Muscle of leg (tissue), 16 donors: ENCODE data around the gene PDILT. TPM values are rescaled to one million over a fixed set of nuclear protein-coding genes. Genes with fewer than 3 reads are reported as not detected.
"Not testable (repeated sequence)": the region's sequence is repeated elsewhere in the genome, so short reads cannot be mapped to it uniquely, and the experiment has no call there.

Experiments used
- DNase-seq: peaks from one replicate; pipeline ENCODE4 v3.0.0; 2013
- H3K27ac ChIP-seq: one replicate; pipeline ENCODE4 v1.5.1; 2013; ENCODE audit warnings: mild to moderate bottlenecking, low read length, control low read depth
- H3K27me3 ChIP-seq: one replicate; pipeline ENCODE4 v1.6.1; 2013; ENCODE audit warnings: low read length; ENCODE audit not compliant: control insufficient read depth, insufficient read depth
- H3K36me3 ChIP-seq: one replicate; pipeline ENCODE4 v1.6.1; 2013; ENCODE audit warnings: low read length; ENCODE audit not compliant: control insufficient read depth, insufficient read depth
- H3K4me1 ChIP-seq: one replicate; pipeline ENCODE4 v1.6.1; 2013; ENCODE audit warnings: low read length; ENCODE audit not compliant: control insufficient read depth, insufficient read depth
- H3K4me3 ChIP-seq: one replicate; pipeline ENCODE4 v1.5.1; 2013; ENCODE audit warnings: low read length, control low read depth
- H3K9me3 ChIP-seq: replicated peaks from 2 replicates; pipeline ENCODE4 v1.6.1; 2013; ENCODE audit warnings: low read depth, low read length; ENCODE audit not compliant: control insufficient read depth
- WGBS: methylation state at CpG from one replicate; pipeline ENCODE4 v1.1.5; 2013; ENCODE audit warnings: missing lambda C conversion rate; ENCODE audit not compliant: insufficient coverage; 5-methylcytosine and 5-hydroxymethylcytosine counted together
- long read RNA-seq, 11 donors: transcript quantifications; one replicate each; lab custom pipeline, GENCODE V29; 2026
- polyA plus RNA-seq, 8 donors: library from polyadenylated mRNA; unstranded; fragments of 120-200 nt; gene quantifications; one replicate each; pipeline versions ENCODE4 v1.2.1 to v1.2.3, GENCODE V29; 2013; ENCODE audit warnings: inconsistent platforms in 1 of 8, low replicate concordance in 1 of 8; ENCODE audit not compliant: insufficient read length in 8 of 8, insufficient read depth in 1 of 8
- total RNA-seq: library from RNA; stranded (reverse); fragments of 120-200 nt; gene quantifications from one replicate; pipeline ENCODE4 v1.2.4, GENCODE V29; 2013

The PDILT gene
- not detected for total RNA-seq
- not detected for polyA plus RNA-seq
- long read RNA-seq, donor 1: 0 reads
- long read RNA-seq, donor 2: 0 reads
- long read RNA-seq, donor 3: 0 reads
- long read RNA-seq, donor 4: 0 reads
- long read RNA-seq, donor 5: 0 reads
- long read RNA-seq, donor 6: 0 reads
- long read RNA-seq, donor 7: 0 reads
- long read RNA-seq, donor 8: 0 reads
- long read RNA-seq, donor 9: 0 reads
- long read RNA-seq, donor 10: 0 reads
- long read RNA-seq, donor 11: 0 reads

DNA sequence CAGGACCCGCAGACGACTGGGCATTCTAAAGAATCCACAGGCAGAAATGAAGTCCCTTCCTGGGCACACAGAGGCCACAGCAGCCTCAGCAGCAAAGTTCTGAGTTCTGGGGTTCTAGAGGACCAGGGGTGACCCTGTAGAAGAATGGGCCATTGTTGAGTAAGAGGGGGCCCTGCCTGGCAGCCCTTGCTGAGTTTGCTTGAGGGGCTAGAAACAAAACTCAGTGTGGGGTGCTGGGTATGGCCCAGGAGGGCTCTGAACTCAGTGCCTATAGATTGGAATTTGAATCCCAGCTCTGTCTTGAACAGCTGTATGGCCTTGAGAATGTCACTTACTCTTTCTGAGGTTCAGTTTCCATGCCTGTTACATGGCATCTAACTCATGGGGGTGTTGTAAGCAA lies at the start of gene PDILT:
PDILT (minus strand) TSS at position 101 of the 400 bp plus-strand sequence. CDS start 5,437 bp downstream, outside the sequence.
- WGBS: 80% methylated on average over 1 of the region's 2 CpGs

DNA sequence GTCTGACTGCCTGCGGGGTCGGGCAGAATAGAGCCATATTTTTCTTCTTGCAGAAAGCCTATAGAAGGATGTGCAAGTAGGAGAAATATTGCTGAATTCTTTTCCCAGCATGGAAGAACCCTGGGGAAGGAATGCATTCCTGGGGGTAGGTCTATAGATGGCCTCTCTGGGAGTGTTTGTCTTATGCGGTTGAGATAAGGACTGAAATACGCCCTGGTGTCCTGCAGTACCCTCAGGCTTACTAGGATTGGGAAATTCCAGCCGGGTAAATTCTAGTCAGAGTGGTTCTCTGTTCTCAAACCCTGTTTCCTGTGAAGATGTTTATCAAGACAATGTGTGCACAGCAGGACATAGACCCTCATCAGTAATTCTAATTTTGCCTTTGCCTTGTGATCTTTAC lies 49.1 kb upstream of the PDILT start:
- H3K9me3 ChIP-seq, H3K27ac ChIP-seq, H3K27me3 ChIP-seq, H3K4me1 ChIP-seq, H3K36me3 ChIP-seq, DNase-seq, H3K4me3 ChIP-seq: not testable (repeated sequence)
- WGBS: no CpG with 5 or more reads among the region's 5 CpGs

More for the DNA sequence above, at the start of gene PDILT:
- Histone ChIP-seq H3K4me3 (no peak within 1 kb of the TSS), H3K9me3 (no peaks in the 10 kb centered on the region), H3K27ac (no peak within 1 kb of the TSS), H3K36me3 (no peaks in the 10 kb centered on the region), H3K4me1 (peaks cover 2% of the 10 kb centered on the region), H3K27me3 (no peaks in the 10 kb centered on the region)
- DNase-seq: no peak

- H3K9me3 ChIP-seq, H3K27ac ChIP-seq, H3K36me3 ChIP-seq, DNase-seq, H3K4me3 ChIP-seq, H3K4me1 ChIP-seq, H3K27me3 ChIP-seq: not testable (repeated sequence)
- no CpG with 5 or more reads among the region's 1 CpG for WGBS
Observed at GRCh38 chr16:20451364-20451763, 46.8 kb upstream of the PDILT start, which contains the start of gene ACSM2A. Gene ACSM2A (plus strand): TSS chr16:20451521. CDS start chr16:20460115, 8,594 bp downstream.

GRCh38 chr16:20446652-20447393 lies 42.3 kb upstream of the PDILT start:
- not testable (repeated sequence) for H3K27ac ChIP-seq, H3K4me3 ChIP-seq, DNase-seq, H3K4me1 ChIP-seq, H3K9me3 ChIP-seq, H3K36me3 ChIP-seq, H3K27me3 ChIP-seq
- no CpG with 5 or more reads among the region's 3 CpGs for WGBS

- not testable (repeated sequence) for H3K4me3 ChIP-seq, H3K9me3 ChIP-seq, H3K27me3 ChIP-seq, H3K27ac ChIP-seq, H3K36me3 ChIP-seq, H3K4me1 ChIP-seq, DNase-seq
- whole genome bisulfite sequencing: no CpG with 5 or more reads among the region's 4 CpGs
Observed at GRCh38 chr16:20441859-20442258, 37.3 kb upstream of the PDILT start.

DNA sequence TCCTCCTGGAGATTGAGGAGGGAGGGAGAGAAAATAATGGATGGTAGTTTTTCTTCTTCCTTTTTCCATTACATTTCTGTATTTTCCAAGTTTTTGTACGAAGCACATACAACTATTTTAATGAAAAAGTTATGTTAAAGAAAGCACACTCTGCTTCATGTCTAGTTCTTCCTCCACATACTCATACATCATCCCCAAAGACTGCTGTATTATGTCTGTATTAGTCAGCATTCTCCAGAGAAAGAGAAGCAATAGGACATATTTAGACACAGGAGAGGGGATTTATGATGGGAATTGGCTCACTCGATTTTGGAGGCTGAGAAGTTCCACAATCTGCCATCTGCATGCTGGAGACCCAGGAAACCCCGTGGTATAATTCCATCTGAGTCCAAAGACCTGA lies 36.7 kb upstream of the PDILT start:
- H3K27me3 ChIP-seq: no peaks in the 10 kb centered on the region
- no peak overlapping the region for H3K4me3 ChIP-seq
- no peak overlapping the region for H3K27ac ChIP-seq
- H3K4me1 ChIP-seq: no peaks in the 10 kb centered on the region
- no peaks in the 10 kb centered on the region for H3K9me3 ChIP-seq
- peak; percentile 53 for DNase-seq
- no peaks in the 10 kb centered on the region for H3K36me3 ChIP-seq
- WGBS: 31% methylated on average over 2 of the region's 3 CpGs

- not testable (repeated sequence) for H3K4me3 ChIP-seq, H3K27me3 ChIP-seq, H3K27ac ChIP-seq, H3K4me1 ChIP-seq, H3K9me3 ChIP-seq, H3K36me3 ChIP-seq
- no CpG with 5 or more reads among the region's 1 CpG for WGBS
- peak; percentile 4 for DNase-seq
Observed at GRCh38 chr16:20440731-20441130, 36.2 kb upstream of the PDILT start.

DNA sequence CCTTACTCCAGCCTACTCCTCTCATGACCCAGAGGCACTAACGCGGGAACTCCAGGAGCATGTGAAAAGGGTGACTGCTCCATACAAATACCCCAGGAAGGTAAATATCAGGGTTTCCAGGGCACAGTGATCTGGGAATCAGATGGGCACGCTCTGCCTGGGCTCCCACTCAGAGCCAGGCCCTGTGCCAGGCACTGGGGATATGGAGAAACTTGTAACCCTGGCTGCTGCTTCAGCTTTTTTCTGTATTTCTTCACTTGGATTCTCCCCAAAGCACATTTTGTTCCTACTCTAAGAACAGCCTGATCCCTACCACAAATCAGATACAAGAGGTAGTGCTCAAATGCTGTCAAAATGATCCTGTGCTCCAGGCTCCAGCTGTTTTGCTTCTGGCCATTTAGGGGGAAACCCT lies 35.3 kb upstream of the PDILT start:
- H3K9me3 ChIP-seq, H3K27me3 ChIP-seq, H3K4me3 ChIP-seq, H3K27ac ChIP-seq, H3K4me1 ChIP-seq, H3K36me3 ChIP-seq: not testable (repeated sequence)
- DNase-seq: peak; percentile 67
- no CpG with 5 or more reads among the region's 3 CpGs for WGBS

DNA sequence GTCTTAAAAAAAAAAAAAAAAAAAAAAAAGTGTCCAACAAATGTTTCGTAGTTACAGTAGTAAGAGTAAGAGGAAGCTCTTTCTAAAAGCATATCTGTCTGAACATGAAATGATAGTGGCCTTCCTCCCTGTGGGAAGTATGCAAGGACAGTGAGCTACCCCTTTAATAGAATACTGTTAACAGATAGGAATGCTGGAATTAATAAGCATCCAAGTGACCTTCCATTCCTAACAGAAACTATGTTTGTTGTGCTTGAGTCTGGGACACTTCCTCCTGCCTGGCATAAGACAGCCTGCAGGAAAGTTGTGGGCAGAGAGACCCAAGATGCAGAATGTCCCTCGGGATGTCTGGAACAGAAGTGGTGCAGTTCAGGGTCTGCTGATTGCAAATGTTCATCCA lies 34.4 kb upstream of the PDILT start:
- H3K9me3 ChIP-seq, H3K27me3 ChIP-seq, H3K27ac ChIP-seq, H3K36me3 ChIP-seq, H3K4me1 ChIP-seq, H3K4me3 ChIP-seq, DNase-seq: not testable (repeated sequence)
- no CpG with 5 or more reads among the region's 2 CpGs for WGBS

DNA sequence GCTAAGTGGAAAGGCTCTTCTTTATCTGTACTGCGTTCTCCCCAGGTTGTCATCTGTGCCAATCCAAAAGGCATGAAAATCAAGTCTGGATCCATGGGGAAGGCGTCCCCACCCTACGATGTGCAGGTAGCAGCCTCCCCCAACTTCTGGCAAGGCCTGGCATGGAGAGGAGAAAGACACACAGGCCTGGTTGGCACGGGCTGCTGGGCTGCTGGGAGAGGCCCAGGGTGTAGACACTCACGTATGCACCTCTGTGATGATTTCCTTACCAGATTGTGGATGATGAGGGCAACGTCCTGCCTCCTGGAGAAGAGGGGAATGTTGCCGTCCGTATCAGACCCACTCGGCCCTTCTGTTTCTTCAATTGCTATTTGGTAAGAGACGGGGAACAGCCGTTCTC lies 26.4 kb upstream of the PDILT start:
- no peak overlapping the region for H3K27ac ChIP-seq
- H3K4me3 ChIP-seq: no peak overlapping the region
- 77% methylated on average over 3 of the region's 11 CpGs for WGBS
- H3K36me3 ChIP-seq: no peaks in the 10 kb centered on the region
- no peak for DNase-seq
- no peaks in the 10 kb centered on the region for H3K9me3 ChIP-seq
- H3K4me1 ChIP-seq: no peaks in the 10 kb centered on the region
- H3K27me3 ChIP-seq: no peaks in the 10 kb centered on the region
